HS-5 (cell line): ENCODE data around the gene TM4SF5.

Experiments
- DNase-seq: peaks from one replicate; pipeline ENCODE4 v3.0.0-alpha.2; 2012; ENCODE audit warnings: low read depth

Gene TM4SF5

DNA sequence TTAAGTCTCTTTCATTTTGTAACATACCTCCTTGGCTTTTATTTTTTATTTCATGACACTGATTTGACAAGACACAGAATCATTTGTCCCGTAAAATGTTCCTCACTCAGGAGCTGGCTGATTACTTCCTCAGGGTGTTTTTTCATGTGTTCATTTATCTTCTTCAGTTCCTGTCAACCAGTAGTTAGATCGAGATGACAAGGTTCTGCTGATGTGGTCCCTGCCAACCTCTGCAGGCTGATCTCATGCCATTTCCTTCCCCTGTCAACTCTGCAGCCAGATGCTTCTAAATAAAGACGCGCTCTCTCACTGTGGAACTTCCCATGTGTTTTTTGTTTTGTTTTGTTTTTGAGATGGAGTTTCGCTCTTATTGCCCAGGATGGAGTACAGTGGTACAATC lies 23.8 kb upstream of the TM4SF5 start:
- no peak for DNase-seq

DNA sequence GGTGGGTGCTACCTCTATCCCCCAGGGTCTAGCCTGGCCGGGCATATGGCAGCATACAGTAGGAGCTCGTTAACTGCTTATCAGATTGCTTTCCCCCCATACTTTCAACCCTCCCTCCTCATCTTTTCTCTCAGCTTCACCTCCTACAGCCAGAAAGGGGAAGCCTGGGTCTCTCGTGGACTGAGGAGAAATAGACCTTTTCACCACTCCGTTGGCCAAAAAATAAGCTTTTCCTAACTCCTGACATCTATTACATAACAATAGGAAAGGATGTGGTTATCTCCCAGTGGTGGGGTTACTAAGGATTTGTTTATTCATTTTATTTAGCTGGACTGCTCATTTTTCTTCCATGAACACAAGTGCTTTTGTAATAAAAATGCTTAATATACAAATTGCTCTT lies 23.0 kb upstream of the TM4SF5 start:
- DNase-seq: no peak

DNA sequence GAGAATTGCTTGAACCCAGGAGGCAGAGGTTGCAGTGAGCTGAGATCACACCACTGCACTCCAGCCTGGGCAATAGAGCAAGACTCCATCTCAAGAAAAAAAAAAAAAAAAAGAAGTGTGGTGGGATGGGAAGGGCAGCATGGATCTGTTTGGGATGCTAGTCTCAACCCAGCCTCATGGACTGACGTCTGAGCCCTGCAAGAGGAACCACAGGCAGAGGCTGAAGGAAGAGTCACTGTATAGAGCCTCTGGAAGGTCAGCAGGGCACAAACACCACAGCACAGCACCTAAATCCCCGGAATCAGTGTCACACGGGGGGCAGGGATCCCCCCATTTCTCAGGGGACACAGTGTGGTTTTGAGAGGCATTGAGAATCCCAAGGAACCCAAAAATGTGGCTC lies 21.1 kb upstream of the TM4SF5 start:
- DNase-seq: no peak

DNA sequence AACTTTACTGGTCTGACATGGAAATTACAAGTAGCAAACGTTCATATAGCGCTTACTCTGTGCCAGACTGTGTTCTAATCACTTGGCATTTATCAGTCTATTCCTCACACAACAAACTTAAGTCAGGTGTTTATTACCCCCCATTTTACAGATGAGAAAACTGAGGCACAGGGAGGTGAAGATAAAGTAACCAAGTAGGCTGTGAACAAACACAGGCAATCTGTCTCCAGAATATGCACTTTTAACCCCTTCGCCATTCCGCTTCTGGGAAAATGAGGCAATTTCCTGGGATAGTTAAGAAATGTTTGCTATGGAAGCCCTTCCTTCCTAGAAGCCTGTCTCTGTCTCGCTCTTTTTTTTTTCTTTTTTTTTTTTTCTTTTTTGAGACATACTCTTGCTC lies 19.8 kb upstream of the TM4SF5 start:
- DNase-seq: no peak

DNA sequence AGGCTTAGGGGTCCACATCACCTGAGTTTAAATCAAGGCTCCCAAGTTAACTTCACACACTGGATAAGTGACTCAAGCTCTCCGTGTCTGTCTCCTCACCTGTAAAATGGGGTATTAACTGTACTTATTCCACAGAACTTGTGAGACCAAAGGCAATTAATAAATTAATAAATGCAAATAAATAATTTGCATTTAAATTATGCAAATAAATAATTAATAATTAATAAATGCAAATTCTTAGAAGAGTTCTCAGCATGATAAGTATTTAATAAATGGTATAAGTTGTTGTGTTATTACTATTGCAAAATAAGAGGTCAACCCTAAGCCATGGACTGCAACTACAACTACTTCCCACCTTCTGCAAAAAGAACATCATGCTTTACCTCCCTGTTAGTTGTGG lies 18.3 kb upstream of the TM4SF5 start:
- DNase-seq: no peak

DNA sequence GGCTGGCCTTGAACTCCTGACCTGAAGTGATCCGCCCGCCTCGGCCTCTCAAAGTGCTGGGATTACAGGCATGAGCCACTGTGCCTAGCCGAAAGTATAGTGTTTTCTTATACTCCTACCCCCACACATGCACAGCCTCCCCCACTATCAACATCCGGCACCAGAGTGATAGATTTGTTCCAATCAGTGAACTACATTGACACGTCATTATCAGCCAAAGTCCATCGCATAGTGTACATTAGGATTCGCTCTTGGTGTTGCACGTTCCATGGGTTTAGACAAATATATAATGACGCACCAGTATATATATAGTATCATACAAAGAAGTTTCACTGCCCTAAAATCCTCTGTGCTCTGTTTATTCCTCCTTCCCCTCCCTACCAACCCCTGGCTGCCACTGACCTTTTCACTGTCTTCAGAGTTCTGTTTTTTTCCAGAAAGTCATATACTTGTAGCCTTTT lies 11.9 kb upstream of the TM4SF5 start:
- DNase-seq: no peak

DNA sequence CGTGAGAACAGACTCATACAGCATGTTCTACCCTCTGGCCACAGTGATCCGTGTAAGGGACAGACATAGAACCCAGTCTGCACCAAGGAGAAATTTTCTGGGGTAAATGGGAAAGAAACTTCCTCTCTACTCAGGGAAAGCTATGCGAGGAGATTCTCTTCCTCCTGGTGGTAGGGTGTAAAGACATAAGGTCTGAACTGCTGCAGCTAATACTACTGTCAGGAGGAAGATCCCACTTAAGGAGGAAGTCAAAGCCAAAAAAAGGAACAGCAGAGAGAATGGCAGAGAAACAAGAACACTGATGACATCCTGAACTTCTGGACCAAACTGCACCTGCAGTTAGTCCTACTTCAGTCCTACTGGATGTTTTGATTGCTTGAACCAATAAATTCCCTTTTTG lies 7.1 kb upstream of the TM4SF5 start:
- DNase-seq: no peak

DNA sequence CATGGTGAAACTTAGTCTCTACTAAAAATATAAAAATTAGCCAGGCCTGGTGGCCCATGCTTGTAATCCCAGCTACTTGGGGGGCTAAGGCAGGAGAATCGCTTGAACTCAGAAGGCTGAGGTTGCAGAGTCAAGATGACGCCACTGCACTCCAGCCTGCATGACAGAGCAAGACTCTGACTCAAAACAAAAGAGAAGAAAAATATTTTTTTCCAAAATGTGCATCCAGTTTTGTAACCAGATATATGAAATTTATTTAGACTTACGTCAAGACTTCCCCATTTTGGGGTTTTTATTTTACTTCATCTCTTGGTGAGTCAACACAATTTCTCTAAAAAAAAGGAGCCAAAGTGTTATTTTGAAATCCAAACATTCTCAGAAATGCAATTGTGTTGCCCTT lies 5.5 kb upstream of the TM4SF5 start:
- DNase-seq: no peak

DNA sequence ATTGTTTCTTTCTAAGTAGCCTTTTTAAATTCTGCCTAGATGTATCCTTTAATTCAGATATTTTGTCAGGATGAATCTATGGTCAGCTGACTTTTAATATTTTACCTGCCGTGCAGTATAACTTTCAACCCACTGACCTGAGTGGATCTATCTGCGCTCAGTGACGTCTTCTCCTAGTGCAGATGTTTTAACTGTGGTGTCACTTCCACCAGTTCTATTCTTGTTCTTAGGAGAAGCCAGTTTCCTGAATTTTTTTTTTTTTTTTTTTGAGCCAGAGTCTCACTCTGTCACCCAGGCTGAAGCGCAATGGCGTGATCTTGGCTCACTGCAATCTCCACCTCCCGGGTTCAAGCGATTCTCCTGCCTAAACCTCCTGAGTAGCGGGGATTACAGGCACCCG lies 5.0 kb upstream of the TM4SF5 start:
- no peak for DNase-seq

DNA sequence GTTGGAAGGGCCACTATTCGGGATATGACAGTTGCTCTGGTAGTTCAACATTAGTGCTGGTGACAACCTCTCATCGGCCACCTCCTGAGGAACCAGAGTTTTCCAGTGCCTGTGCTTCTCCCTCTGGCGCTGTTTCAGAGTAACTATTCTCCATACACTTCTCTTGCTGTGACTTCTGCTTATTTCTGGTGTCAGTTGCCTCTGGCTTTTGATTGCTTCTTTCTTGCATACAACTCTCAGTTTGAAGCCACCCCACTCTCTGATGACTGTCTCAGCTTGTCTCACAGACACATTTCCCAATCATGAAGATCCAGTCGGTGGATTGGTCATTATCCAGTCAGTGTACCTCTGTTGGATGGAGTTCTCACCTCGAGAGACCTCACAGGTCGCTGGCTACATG lies 3.4 kb upstream of the TM4SF5 start:
- DNase-seq: no peak

DNA sequence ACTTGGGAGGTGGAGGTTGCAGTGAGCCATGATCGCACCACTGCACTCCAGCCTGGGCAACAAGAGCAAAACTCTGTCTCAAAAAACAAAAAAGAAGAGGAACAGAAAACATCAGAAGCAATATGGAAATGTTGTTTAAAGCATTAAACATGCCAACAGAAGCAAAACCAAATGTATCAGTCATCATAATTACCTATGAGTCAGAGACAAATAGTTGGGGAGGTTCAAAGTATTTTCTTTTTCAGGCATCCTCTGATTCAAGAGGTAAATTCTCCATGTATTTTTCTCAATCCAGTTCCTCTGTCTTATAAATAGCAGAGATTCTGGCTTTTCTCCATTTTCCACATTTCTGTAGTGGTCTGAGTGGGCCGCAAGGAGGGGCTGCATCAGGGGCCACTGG lies 2.1 kb upstream of the TM4SF5 start:
- DNase-seq: no peak

DNA sequence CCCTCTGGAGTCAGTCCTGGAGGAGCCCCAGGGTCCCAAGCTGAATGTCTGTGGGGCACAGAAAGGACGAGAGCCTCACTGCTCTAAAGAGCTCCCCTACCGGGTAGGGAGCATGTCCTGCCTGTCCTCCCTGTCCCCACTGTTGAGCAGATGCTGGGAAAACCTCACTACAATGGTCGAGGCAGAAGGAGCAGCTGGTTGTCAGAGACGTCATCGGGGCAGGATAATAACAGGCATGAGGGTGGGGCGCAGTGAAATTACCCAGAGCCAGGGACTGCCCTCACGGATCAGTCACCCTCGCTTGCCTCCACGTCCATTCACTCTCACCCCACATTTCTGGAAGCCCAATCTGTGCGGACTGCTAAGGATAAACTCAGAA lies 538 bp downstream of the TM4SF5 start:
- no peak for DNase-seq

DNA sequence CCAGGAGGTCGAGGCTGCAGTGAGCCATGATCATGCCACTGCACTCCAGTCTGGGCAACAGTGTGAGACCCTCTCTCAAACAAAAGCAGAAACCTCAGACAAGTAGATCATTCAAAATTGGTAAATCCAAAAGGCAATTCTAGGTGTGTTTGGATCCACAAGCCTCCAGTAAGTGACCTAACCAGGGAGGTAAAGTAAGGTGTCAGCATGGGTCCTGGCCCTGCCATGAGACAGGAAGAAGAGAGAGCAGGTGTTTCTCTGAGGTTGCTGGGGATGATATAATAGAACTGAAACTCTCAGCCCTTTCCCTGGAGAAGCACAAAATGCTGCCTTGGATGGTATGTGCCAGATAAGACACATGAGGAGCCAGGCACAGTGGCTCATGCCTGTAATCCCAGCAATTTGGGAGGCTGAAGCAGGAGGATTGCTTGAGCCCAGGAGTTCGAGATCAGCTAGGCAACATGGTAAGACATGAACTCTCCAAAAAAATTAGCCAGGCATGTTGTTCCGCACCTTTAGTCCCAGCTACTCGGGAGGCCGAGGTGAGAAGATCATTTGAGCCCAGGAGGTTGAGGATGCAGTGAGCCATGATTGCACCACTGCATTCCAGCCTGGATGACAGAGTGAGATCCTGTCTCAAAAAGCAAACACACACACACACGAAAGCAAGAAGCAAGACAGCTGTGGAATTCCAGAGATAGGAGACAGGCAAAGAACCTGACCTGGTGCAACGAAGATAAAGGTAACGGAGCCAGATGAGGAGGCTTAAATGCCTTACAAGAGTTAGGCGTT lies 6.5 kb downstream of the TM4SF5 start:
- DNase-seq: no peak

DNA sequence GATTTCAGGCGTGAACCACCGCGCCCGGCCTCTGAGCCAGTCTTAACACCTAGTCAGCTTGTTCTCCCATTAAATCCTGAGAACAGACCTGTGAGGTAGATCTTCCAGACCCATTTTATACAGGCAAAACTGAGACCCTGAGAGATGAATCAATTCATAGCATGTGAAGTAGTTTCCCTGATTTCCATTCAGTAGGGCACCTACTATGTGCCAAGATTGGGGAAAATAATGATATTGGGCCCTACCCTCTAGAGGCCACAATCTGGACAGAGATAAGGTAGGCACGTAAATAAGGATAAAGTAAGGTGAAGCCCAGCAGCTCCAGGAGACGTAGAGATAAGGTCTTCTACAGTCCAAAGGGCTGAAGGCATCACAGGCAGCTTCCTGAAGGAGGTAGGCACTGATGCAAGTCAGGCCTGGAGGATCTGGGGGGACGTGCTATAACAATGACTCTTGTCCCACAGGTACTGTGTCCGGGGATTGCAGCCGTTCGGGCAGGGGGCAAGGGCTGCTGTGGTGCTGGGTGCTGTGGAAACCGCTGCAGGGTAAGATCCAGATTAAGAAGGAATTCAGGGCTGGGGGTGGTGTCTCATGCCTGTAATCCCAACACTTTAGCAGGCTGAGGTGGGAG lies 8.8 kb downstream of the TM4SF5 start:
- no peak for DNase-seq

DNA sequence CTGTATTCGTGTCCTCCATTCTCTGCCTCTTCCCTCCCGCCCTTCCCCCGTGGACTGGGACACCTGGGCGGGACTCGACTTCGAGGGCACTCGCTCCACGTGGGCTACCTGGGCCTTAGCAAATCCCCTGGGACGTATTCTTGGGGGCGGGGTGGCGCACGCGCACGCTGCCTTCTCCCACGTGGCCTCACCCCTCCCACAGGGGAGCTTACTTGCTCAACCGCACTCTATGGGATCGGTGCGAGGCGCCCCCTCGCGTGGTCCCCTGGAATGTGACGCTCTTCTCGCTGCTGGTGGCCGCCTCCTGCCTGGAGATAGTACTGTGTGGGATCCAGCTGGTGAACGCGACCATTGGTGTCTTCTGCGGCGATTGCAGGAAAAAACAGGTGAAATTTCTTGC lies 11.0 kb downstream of the TM4SF5 start:
- no peak for DNase-seq

DNA sequence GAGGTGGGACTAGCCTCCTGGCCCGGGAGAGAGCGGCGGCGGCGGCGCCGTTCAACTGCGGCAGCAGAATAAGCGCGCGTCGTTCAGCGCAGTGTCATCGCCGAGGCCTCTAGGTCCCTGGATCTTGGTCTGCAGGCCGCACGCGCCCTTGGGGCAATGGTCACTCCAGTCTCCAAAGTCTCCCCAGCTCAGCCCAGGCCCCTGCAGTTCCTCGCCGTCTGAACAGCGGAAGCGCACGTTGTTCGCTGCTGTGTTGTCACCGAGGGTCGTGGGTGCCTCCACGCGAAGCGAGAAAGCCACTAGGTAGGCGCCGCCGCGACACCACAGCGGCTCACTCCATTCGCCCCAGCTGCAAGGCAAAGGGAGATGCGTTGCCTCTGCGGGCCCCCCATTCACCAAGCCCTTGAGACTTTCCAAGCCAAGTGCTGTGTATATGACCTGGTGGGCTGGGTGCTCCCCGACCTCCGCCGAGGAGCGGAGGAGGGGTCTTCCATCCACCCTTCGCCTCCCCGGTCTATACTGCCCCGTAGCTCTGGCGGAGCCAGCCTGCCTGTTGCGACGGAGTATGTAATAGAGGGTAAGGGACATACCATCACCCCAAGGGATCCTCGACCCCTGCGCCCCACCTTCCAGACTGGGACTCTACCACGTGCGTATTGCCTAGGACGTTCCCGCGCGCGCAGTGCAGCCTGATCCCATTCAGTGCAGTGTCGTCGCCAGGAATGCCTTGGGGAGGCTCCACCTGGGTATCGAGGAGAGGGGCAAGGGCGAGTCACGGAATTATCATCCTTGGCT lies 13.8 kb downstream of the TM4SF5 start:
- DNase-seq: no peak

DNA sequence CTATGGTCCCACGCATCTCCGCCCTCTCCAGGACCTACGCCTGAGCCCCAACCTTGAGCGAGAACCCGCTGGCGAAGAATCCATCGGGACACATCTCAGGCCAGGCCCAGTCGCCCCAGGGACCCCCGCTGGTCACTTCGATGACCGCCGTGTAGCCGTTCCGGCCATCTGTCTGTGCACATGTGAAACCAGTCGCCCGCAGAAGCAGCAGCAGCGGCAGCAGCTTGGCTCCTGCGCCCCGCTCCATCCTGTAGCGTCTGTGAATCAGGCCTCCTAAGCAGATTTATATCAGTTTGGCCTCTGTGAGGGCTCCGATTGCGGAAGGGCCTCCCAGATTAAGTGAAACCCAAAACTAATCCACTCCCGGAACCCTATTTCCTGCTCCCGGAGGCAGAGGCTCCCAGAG lies 14.4 kb downstream of the TM4SF5 start, which contains the start of gene VMO1:
Gene VMO1 (minus strand): TSS at position 259 of the 406 bp plus-strand sequence. CDS start 12 bp downstream, at position 247.
- DNase-seq: no peak

DNA sequence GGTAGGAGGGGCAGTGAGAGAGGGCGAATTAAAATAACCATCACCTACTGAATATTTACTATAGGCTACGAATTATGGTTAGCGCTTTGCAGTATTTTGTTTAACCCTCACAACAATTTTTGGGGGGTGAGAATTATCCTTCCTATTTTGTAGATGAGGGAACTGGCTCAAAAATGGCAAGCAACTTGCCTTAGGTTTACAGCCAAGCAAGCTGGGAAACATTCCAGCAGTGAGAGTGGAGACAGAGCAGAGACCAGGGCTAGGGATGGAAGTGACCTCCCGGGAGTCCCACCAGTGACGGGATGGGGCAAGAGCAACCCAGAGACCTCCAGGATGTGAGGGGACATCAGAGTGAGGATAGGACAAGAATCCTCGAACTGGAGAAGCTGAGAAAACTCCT lies 14.8 kb downstream of the TM4SF5 start:
- DNase-seq: no peak

DNA sequence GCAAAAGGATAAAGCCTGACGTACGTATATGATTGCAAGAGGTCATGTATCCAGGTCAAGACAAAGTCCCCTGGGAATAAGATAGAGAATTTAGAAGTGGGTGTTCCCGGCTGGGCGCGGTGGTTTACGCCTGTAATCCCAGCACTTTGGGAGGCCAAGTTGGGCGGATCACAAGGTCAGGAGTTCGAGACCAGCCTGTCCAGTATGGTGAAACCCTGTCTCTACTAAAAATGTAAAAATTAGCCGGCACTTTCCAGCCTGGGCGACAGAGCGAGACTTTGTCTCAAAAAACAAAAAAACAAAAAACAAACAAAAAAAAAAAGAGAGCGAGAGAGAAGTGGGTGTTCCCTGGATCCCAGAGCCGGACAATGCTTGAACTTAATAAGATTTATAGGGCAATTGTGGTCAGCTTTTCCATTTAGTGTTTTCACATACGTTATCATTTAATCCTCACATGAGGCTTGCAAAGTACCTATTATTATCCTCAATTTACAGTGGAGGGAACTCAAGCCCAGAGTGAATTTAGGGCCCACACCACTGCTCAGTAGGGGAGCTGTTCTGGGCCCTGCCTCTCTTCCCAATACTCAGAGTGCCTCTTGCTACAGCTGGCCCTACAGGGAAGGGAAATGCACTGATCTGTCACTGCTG lies 16.6 kb downstream of the TM4SF5 start:
- DNase-seq: no peak

DNA sequence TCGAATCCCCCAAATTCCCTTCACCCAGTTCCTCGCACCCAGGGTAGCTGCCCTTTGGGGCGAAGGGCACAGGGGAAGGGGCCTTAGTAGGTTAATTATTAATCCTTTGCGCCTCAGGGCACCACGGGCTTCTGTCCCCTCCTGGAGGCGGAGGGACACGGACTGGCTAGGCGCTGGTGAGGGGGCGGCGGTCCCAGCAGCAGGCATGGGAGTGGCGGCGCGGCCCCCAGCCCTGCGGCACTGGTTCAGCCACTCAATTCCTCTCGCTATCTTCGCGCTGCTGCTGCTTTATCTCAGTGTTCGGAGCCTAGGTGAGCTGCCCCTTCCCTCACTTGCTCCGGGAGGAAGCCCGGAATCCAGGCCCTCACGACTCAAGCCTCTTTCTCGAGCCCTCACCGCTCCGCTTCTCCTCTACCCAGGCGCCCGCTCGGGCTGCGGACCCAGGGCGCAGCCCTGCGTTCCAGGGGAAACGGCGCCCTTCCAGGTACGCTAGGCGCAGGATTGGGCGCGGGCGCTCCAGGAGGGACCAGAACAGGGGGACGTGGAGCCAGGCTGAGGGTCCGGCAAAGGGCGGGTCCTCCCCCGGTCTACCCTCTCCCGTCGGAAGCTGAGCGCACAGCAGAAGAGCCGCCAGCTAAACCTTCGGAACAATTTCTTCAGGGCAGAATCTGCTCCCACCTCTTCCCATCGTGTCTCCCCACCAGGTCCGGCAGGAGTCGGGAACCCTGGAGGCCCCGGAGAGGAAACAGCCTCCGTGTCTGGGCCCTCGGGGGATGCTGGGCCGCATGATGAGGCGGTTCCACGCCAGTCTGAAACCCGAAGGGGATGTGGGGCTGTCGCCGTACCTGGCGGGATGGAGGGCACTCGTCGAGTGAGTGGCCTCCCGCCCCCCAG lies 17.4 kb downstream of the TM4SF5 start, which contains the start of gene GLTPD2:
Gene GLTPD2 (plus strand): TSS at position 158 of the 894 bp plus-strand sequence. CDS start 48 bp downstream, at position 206.
- no peak for DNase-seq

DNA sequence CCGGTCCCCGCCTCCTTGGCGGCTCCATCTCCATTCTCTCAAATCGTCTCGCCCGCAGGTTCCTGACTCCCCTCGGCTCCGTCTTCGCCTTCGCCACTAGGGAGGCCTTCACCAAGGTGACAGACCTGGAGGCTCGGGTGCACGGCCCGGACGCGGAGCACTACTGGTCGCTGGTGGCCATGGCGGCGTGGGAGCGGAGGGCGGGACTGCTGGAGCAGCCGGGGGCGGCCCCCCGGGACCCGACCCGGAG lies 17.9 kb downstream of the TM4SF5 start:
- no peak for DNase-seq
